Activated CD4-positive, alpha-beta T cell treated with anti-CD3 and anti-CD28 coated beads, Interleukin-2, amount 10 ng/mL, durations not matched to agents 7 days and 5 days (primary cell): ENCODE measurements around the gene ZNF641. TPM values are rescaled to one million over a fixed set of nuclear protein-coding genes. Genes with fewer than 3 reads are reported as not detected.
"Not testable (repeated sequence)": the region's sequence is repeated elsewhere in the genome, so short reads cannot be mapped to it uniquely, and the experiment has no call there.

Experiments used
- CTCF ChIA-PET: fragments of 350-600 bp; sonication (Branson Sonifier 250); formaldehyde crosslinking; loops from one replicate; lab custom pipeline; 2021; ENCODE audit warnings: antibody characterized with exemption; lab: Charles Lee
- POLR2A ChIA-PET: fragments of 350-600 bp; sonication (Branson Sonifier 250); formaldehyde crosslinking; loops from one replicate; lab custom pipeline; 2021; ENCODE audit warnings: antibody characterized with exemption; lab: Charles Lee
- DNase-seq: peaks from one replicate; pipeline ENCODE4 v3.0.0-alpha.2; 2020
- H3K27ac Mint-ChIP-seq: one replicate; pipeline ENCODE4 v1.8.0; 2021; ENCODE audit warnings: mild to moderate bottlenecking, moderate library complexity, mixed read lengths
- H3K27me3 Mint-ChIP-seq: one replicate; pipeline ENCODE4 v1.8.0; 2021; ENCODE audit warnings: mixed read lengths
- H3K36me3 Mint-ChIP-seq: one replicate; pipeline ENCODE4 v1.8.0; 2021; ENCODE audit warnings: low read depth, mixed read lengths
- H3K4me1 Mint-ChIP-seq: one replicate; pipeline ENCODE4 v1.8.0; 2021; ENCODE audit warnings: mixed read lengths
- H3K4me3 Mint-ChIP-seq: one replicate; pipeline ENCODE4 v1.8.0; 2021; ENCODE audit warnings: mild to moderate bottlenecking, moderate library complexity, mixed read lengths
- H3K9me3 Mint-ChIP-seq: one replicate; pipeline ENCODE4 v1.8.0; 2021; ENCODE audit warnings: mixed read lengths
- total RNA-seq, 2 experiments: library from RNA; stranded (reverse); gene quantifications; one replicate each; pipeline ENCODE4 v1.2.3, GENCODE V29; 2021

ZNF641 gene
- total RNA-seq, 2 experiments from 2014 or later: 21.5 to 24.0 TPM

GRCh38 chr12:48356041-48356768 is 5.5 kb upstream of the ZNF641 start:
- Mint-ChIP-seq H3K9me3 (no peaks in the 10 kb centered on the region), H3K4me3 (no peak overlapping the region), H3K27ac (no peak overlapping the region), H3K36me3 (no peaks in the 10 kb centered on the region), H3K4me1 (peaks cover 1% of the 10 kb centered on the region), H3K27me3 (peaks cover 3% of the 10 kb centered on the region)
- ChIA-PET CTCF (no interaction called here), POLR2A (no interaction called here)
- DNase-seq: no peak

- CTCF ChIA-PET: no interaction called here
- H3K27ac Mint-ChIP-seq: no peak overlapping the region
- POLR2A ChIA-PET: no interaction called here
- no peaks in the 10 kb centered on the region for H3K9me3 Mint-ChIP-seq
- peak overlapping the region; percentile 2 for H3K4me3 Mint-ChIP-seq
- peaks cover 3% of the 10 kb centered on the region for H3K27me3 Mint-ChIP-seq
- peaks cover 16% of the 10 kb centered on the region for H3K36me3 Mint-ChIP-seq
- peaks cover 27% of the 10 kb centered on the region for H3K4me1 Mint-ChIP-seq
- DNase-seq: no peak
These were observed 1.5 kb upstream of the ZNF641 start for GRCh38 chr12:48352157-48352760.

- Mint-ChIP-seq H3K9me3 (no peaks in the 10 kb centered on the region), H3K27me3 (peaks cover 3% of the 10 kb centered on the region), H3K4me3 (peak overlapping the region; percentile 79), H3K36me3 (peaks cover 26% of the 10 kb centered on the region), H3K4me1 (peaks cover 29% of the 10 kb centered on the region), H3K27ac (peak overlapping the region; percentile 84)
- POLR2A ChIA-PET: interaction anchor here (0.6 kb wide), 1 partner anchor 468 kb away, joined by 3 read pairs; no protein-coding TSS in a partner anchor
- CTCF ChIA-PET: no interaction called here
- no peak for DNase-seq
These were observed 446 bp upstream of the ZNF641 start for GRCh38 chr12:48351022-48351708.

- ChIA-PET POLR2A (no interaction called here), CTCF (no interaction called here)
- H3K27ac Mint-ChIP-seq: no peak overlapping the region
- H3K9me3 Mint-ChIP-seq: no peaks in the 10 kb centered on the region
- H3K4me3 Mint-ChIP-seq: peak overlapping the region; percentile 89
- peaks cover 3% of the 10 kb centered on the region for H3K27me3 Mint-ChIP-seq
- no peak for DNase-seq
- peaks cover 29% of the 10 kb centered on the region for H3K4me1 Mint-ChIP-seq
- H3K36me3 Mint-ChIP-seq: peaks cover 40% of the 10 kb centered on the region
These were observed 1.2 kb downstream of the ZNF641 start for GRCh38 chr12:48349471-48349870.

GRCh38 chr12:48342980-48343379 is 7.7 kb downstream of the ZNF641 start:
- Mint-ChIP-seq H3K9me3 (no peaks in the 10 kb centered on the region), H3K4me1 (peaks cover 11% of the 10 kb centered on the region), H3K27ac (no peak overlapping the region), H3K27me3 (no peaks in the 10 kb centered on the region), H3K36me3 (peaks cover 72% of the 10 kb centered on the region), H3K4me3 (no peak overlapping the region)
- DNase-seq: no peak
- POLR2A ChIA-PET: no interaction called here
- CTCF ChIA-PET: no interaction called here

- no peak for DNase-seq
- peaks cover 7% of the 10 kb centered on the region for H3K4me1 Mint-ChIP-seq
- POLR2A ChIA-PET: no interaction called here
- no peaks in the 10 kb centered on the region for H3K27me3 Mint-ChIP-seq
- H3K9me3 Mint-ChIP-seq: no peaks in the 10 kb centered on the region
- peaks cover 56% of the 10 kb centered on the region for H3K36me3 Mint-ChIP-seq
- no peak overlapping the region for H3K27ac Mint-ChIP-seq
- H3K4me3 Mint-ChIP-seq: no peak overlapping the region
- CTCF ChIA-PET: interaction anchor here (0.6 to 0.8 kb wide), 3 partner anchors 11 to 201 kb away, joined by 3 to 7 read pairs (median 3); no protein-coding TSS in a partner anchor
These were observed 9.8 kb downstream of the ZNF641 start for GRCh38 chr12:48340943-48341342.

- POLR2A ChIA-PET: no interaction called here
These were observed 11.1 kb downstream of the ZNF641 start for GRCh38 chr12:48339442-48340117.

GRCh38 chr12:48336564-48336963 is 14.2 kb downstream of the ZNF641 start:
- DNase-seq: no peak
- H3K9me3 Mint-ChIP-seq: no peaks in the 10 kb centered on the region
- peaks cover 23% of the 10 kb centered on the region for H3K36me3 Mint-ChIP-seq
- no peak overlapping the region for H3K4me3 Mint-ChIP-seq
- H3K27ac Mint-ChIP-seq: no peak overlapping the region
- H3K4me1 Mint-ChIP-seq: peaks cover 1% of the 10 kb centered on the region
- H3K27me3 Mint-ChIP-seq: no peaks in the 10 kb centered on the region
- ChIA-PET POLR2A (no interaction called here), CTCF (no interaction called here)

More at GRCh38 chr12:48339442-48340117, 11.1 kb downstream of the ZNF641 start:
- H3K36me3 Mint-ChIP-seq: peaks cover 44% of the 10 kb centered on the region
- DNase-seq: no peak
- peaks cover 7% of the 10 kb centered on the region for H3K4me1 Mint-ChIP-seq
- H3K27me3 Mint-ChIP-seq: no peaks in the 10 kb centered on the region
- H3K9me3 Mint-ChIP-seq: no peaks in the 10 kb centered on the region
- no peak overlapping the region for H3K27ac Mint-ChIP-seq
- no peak overlapping the region for H3K4me3 Mint-ChIP-seq
- CTCF ChIA-PET: no interaction called here

GRCh38 chr12:48336061-48336460 is 14.7 kb downstream of the ZNF641 start:
- H3K27ac Mint-ChIP-seq: no peak overlapping the region
- no peaks in the 10 kb centered on the region for H3K27me3 Mint-ChIP-seq
- H3K4me3 Mint-ChIP-seq: no peak overlapping the region
- ChIA-PET POLR2A (no interaction called here), CTCF (no interaction called here)
- peaks cover 20% of the 10 kb centered on the region for H3K36me3 Mint-ChIP-seq
- DNase-seq: no peak
- H3K4me1 Mint-ChIP-seq: no peaks in the 10 kb centered on the region
- H3K9me3 Mint-ChIP-seq: no peaks in the 10 kb centered on the region

GRCh38 chr12:48334808-48335207 is 15.9 kb downstream of the ZNF641 start:
- POLR2A ChIA-PET: no interaction called here
- no peaks in the 10 kb centered on the region for H3K27me3 Mint-ChIP-seq
- CTCF ChIA-PET: no interaction called here

GRCh38 chr12:48333680-48334079 is 17.0 kb downstream of the ZNF641 start:
- H3K4me3 Mint-ChIP-seq, H3K27ac Mint-ChIP-seq, H3K4me1 Mint-ChIP-seq, CTCF ChIA-PET, POLR2A ChIA-PET, H3K9me3 Mint-ChIP-seq, H3K36me3 Mint-ChIP-seq, DNase-seq, H3K27me3 Mint-ChIP-seq: not testable (repeated sequence)

More at GRCh38 chr12:48334808-48335207, 15.9 kb downstream of the ZNF641 start:
- Mint-ChIP-seq H3K36me3 (peaks cover 10% of the 10 kb centered on the region), H3K4me3 (no peak overlapping the region), H3K4me1 (no peaks in the 10 kb centered on the region), H3K9me3 (no peaks in the 10 kb centered on the region), H3K27ac (no peak overlapping the region)
- DNase-seq: no peak

- H3K9me3 Mint-ChIP-seq: no peaks in the 10 kb centered on the region
- H3K27ac Mint-ChIP-seq: no peak overlapping the region
- no peaks in the 10 kb centered on the region for H3K27me3 Mint-ChIP-seq
- no peak for DNase-seq
- no peak overlapping the region for H3K4me3 Mint-ChIP-seq
- H3K4me1 Mint-ChIP-seq: no peaks in the 10 kb centered on the region
- H3K36me3 Mint-ChIP-seq: no peaks in the 10 kb centered on the region
- ChIA-PET CTCF (no interaction called here), POLR2A (no interaction called here)
These were observed 19.3 kb downstream of the ZNF641 start for GRCh38 chr12:48331399-48331798.
